ENCODE measurements around the gene CLDN24. TPM values are rescaled to one million over a fixed set of nuclear protein-coding genes. Genes with fewer than 3 reads are reported as not detected.

The CLDN24 gene
- total RNA-seq, 1 experiment from 2014 or later = not detected

DNA sequence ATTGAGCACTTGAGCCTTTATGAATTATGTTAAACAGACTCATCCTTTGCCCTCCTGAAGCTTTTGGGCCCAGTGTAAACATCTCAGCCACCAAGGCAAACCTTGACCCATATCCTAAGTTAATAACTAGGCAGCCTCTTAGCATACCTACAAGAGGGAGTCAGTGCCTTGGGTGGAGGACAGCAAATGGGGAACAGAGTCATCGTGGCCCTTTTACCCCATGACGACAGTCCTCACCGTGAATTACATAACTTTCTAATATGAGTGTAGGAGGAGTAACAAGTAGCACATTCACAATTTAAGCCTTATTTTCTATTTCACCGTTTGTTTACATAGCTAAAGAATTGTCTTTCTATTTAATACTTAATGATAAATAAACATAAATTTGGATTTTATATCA, 18.9 kb downstream of the CLDN24 start:
- H3K79me2 ChIP-seq (ENCODE audit: insufficient read depth, low read length) = no peaks in the 10 kb centered on the region
- no peaks in the 10 kb centered on the region; a peak in 1 of 4 replicates for H3K36me3 ChIP-seq (ENCODE audit: control insufficient read depth in 1 of 2, insufficient read depth in 2 of 2, low read length in 2 of 2)
- no peak for DNase-seq (ENCODE audit: low read depth, low spot score)
- H3K4me2 ChIP-seq (ENCODE audit: low read length) = no peak overlapping the region
- POLR2A ChIA-PET = no interaction called here
- no peak overlapping the region for H3K27ac ChIP-seq (ENCODE audit: low read depth, low read length)
- no peak for ATAC-seq
- RAD21 ChIA-PET (ENCODE audit: low non-redundant PET in 1 of 2, low total read pairs in 2 of 2, uncharacterized antibody in 2 of 2, unreplicated experiment in 2 of 2) = no interaction called here
- no TSS peak for BruUV-seq (replicated peaks)
- H3K9me3 ChIP-seq (ENCODE audit: control insufficient read depth in 1 of 2, insufficient read depth in 1 of 2, low read depth in 1 of 2, low read length in 2 of 2) = no peaks in the 10 kb centered on the region
- H3K27me3 ChIP-seq (ENCODE audit: insufficient read depth, low read length) = no peaks in the 10 kb centered on the region
- CTCF ChIA-PET = no interaction called here
- H3K4me3 ChIP-seq (replicated peaks in 1 of 2; ENCODE audit: low read depth in 1 of 2, low read length in 2 of 2) = no peak overlapping the region
- H2AFZ ChIP-seq (ENCODE audit: low read depth, low read length, poor library complexity, severe bottlenecking) = no peak overlapping the region
- no peaks in the 10 kb centered on the region for H3K4me1 ChIP-seq (ENCODE audit: control insufficient read depth in 1 of 2, insufficient read depth in 2 of 2, low read length in 2 of 2)
- intact Hi-C loops (cut with micrococcal nuclease) = no loop called here
- no peaks in the 10 kb centered on the region for H3K9me2 ChIP-seq (ENCODE audit: insufficient read depth)
- H4K20me1 ChIP-seq (ENCODE audit: insufficient read depth) = no peaks in the 10 kb centered on the region
- TF ChIP-seq, protein P1, sequence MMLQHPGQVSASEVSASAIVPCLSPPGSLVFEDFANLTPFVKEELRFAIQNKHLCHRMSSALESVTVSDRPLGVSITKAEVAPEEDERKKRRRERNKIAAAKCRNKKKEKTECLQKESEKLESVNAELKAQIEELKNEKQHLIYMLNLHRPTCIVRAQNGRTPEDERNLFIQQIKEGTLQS (IDR thresholded peaks at IDR 0.05) = no peak
- no peak for TF ChIP-seq POLR2AphosphoS5 (IDR thresholded peaks at IDR 0.05; ENCODE audit: low read depth, low read length)
- no peak for TF ChIP-seq POLR2A (IDR thresholded peaks at IDR 0.05; ENCODE audit: borderline replicate concordance, extremely low read depth, insufficient read depth, insufficient read length)
- H3K9ac ChIP-seq (ENCODE audit: low read length) = no peak overlapping the region

DNA sequence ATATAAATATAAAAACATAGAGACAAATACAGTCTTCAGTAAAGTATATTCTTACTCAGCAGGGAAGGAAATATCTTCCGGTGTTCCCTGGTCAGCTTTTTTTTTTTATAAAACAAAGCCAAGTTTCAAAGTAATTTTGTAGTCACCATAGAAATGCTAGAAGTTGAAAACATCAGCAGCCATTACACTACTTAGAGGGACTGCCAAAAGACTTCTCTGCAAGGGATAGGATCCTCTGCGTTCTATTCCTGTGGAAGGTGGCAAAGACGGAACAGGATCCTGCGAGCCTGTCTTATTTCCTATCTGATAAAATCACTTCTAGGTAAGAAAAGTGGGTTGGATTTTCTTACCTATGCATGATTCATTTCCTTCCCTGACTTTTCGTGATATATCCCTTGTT, 21.6 kb downstream of the CLDN24 start:
- ATAC-seq = no peak
- Histone ChIP-seq H3K9ac (ENCODE audit: low read length) (no peak overlapping the region), H3K27ac (ENCODE audit: low read depth, low read length) (no peak overlapping the region), H3K36me3 (ENCODE audit: control insufficient read depth in 1 of 2, insufficient read depth in 2 of 2, low read length in 2 of 2) (no peaks in the 10 kb centered on the region; a peak in 1 of 4 replicates), H3K4me2 (ENCODE audit: low read length) (no peak overlapping the region), H3K79me2 (ENCODE audit: insufficient read depth, low read length) (no peaks in the 10 kb centered on the region), H4K20me1 (ENCODE audit: insufficient read depth) (no peaks in the 10 kb centered on the region), H3K27me3 (ENCODE audit: insufficient read depth, low read length) (no peaks in the 10 kb centered on the region), H2AFZ (ENCODE audit: low read depth, low read length, poor library complexity, severe bottlenecking) (no peak overlapping the region), H3K9me3 (ENCODE audit: control insufficient read depth in 1 of 2, insufficient read depth in 1 of 2, low read depth in 1 of 2, low read length in 2 of 2) (no peaks in the 10 kb centered on the region), H3K4me3 (replicated peaks in 1 of 2; ENCODE audit: low read depth in 1 of 2, low read length in 2 of 2) (no peak overlapping the region), H3K4me1 (ENCODE audit: control insufficient read depth in 1 of 2, insufficient read depth in 2 of 2, low read length in 2 of 2) (peaks cover 0 to 6% of the 10 kb centered on the region in 2 experiments; a peak in 1 of 4 replicates), H3K9me2 (ENCODE audit: insufficient read depth) (no peaks in the 10 kb centered on the region)
- intact Hi-C loops (cut with micrococcal nuclease) = no loop called here
- DNase-seq (ENCODE audit: low read depth, low spot score) = no peak
- CTCF ChIA-PET = no interaction called here
- RAD21 ChIA-PET (ENCODE audit: low non-redundant PET in 1 of 2, low total read pairs in 2 of 2, uncharacterized antibody in 2 of 2, unreplicated experiment in 2 of 2) = no interaction called here
- no TSS peak for BruUV-seq (replicated peaks)
- POLR2A ChIA-PET = no interaction called here
- TF ChIP-seq EZH2phosphoT487 (IDR thresholded peaks at IDR 0.05; ENCODE audit: borderline replicate concordance) = no peak
- no peak for TF ChIP-seq YY1 (IDR thresholded peaks at IDR 0.05; ENCODE audit: extremely low read depth, insufficient replicate concordance, low read depth, low read length)
- TF ChIP-seq, protein P2, sequence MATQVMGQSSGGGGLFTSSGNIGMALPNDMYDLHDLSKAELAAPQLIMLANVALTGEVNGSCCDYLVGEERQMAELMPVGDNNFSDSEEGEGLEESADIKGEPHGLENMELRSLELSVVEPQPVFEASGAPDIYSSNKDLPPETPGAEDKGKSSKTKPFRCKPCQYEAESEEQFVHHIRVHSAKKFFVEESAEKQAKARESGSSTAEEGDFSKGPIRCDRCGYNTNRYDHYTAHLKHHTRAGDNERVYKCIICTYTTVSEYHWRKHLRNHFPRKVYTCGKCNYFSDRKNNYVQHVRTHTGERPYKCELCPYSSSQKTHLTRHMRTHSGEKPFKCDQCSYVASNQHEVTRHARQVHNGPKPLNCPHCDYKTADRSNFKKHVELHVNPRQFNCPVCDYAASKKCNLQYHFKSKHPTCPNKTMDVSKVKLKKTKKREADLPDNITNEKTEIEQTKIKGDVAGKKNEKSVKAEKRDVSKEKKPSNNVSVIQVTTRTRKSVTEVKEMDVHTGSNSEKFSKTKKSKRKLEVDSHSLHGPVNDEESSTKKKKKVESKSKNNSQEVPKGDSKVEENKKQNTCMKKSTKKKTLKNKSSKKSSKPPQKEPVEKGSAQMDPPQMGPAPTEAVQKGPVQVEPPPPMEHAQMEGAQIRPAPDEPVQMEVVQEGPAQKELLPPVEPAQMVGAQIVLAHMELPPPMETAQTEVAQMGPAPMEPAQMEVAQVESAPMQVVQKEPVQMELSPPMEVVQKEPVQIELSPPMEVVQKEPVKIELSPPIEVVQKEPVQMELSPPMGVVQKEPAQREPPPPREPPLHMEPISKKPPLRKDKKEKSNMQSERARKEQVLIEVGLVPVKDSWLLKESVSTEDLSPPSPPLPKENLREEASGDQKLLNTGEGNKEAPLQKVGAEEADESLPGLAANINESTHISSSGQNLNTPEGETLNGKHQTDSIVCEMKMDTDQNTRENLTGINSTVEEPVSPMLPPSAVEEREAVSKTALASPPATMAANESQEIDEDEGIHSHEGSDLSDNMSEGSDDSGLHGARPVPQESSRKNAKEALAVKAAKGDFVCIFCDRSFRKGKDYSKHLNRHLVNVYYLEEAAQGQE (IDR thresholded peaks at IDR 0.05; ENCODE audit: low read depth) = no peak
- TF ChIP-seq, protein P3, sequence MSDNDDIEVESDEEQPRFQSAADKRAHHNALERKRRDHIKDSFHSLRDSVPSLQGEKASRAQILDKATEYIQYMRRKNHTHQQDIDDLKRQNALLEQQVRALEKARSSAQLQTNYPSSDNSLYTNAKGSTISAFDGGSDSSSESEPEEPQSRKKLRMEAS (IDR thresholded peaks at IDR 0.05) = no peak
- TF ChIP-seq, protein P4, sequence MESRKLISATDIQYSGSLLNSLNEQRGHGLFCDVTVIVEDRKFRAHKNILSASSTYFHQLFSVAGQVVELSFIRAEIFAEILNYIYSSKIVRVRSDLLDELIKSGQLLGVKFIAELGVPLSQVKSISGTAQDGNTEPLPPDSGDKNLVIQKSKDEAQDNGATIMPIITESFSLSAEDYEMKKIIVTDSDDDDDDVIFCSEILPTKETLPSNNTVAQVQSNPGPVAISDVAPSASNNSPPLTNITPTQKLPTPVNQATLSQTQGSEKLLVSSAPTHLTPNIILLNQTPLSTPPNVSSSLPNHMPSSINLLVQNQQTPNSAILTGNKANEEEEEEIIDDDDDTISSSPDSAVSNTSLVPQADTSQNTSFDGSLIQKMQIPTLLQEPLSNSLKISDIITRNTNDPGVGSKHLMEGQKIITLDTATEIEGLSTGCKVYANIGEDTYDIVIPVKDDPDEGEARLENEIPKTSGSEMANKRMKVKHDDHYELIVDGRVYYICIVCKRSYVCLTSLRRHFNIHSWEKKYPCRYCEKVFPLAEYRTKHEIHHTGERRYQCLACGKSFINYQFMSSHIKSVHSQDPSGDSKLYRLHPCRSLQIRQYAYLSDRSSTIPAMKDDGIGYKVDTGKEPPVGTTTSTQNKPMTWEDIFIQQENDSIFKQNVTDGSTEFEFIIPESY (IDR thresholded peaks at IDR 0.05; ENCODE audit: extremely low read depth, insufficient replicate concordance, low read length) = no peak
- TF ChIP-seq TCF7L2 (IDR thresholded peaks at IDR 0.05; ENCODE audit: borderline replicate concordance, extremely low read depth, insufficient read depth, insufficient read length) = no peak
- TF ChIP-seq CEBPB (IDR thresholded peaks at IDR 0.05; ENCODE audit: low read depth) = no peak
- no peak for TF ChIP-seq ELF1 (IDR thresholded peaks at IDR 0.05; ENCODE audit: borderline replicate concordance, low read depth)
- no peak for TF ChIP-seq EGR1 (IDR thresholded peaks at IDR 0.05; ENCODE audit: low read depth)
- TF ChIP-seq FOSL1 (IDR thresholded peaks at IDR 0.05; ENCODE audit: low read depth) = no peak
- no peak for TF ChIP-seq JUND (IDR thresholded peaks at IDR 0.05)
- no peak for TF ChIP-seq SIN3A (IDR thresholded peaks at IDR 0.05; ENCODE audit: low read depth)
- TF ChIP-seq RAD21 (IDR thresholded peaks at IDR 0.05; ENCODE audit: low read depth) = no peak
- TF ChIP-seq SP1 (IDR thresholded peaks at IDR 0.05; ENCODE audit: low read depth) = no peak
- no peak for TF ChIP-seq SRF (IDR thresholded peaks at IDR 0.05; ENCODE audit: low read depth)
